Activated CD4-positive, alpha-beta T cell treated with anti-CD3 and anti-CD28 coated beads, Interleukin-2, amount 50 U/mL, for 1 hour (primary cell): Measurements from ENCODE around the gene APPL2.
"Not testable (repeated sequence)": the region's sequence is repeated elsewhere in the genome, so short reads cannot be mapped to it uniquely, and the experiment has no call there.

Experiments used
- DNase-seq: peaks from one replicate; pipeline ENCODE4 v3.0.0-alpha.2; 2020

APPL2 gene

GRCh38 chr12:105235732-105236476, at the start of gene APPL2:
Gene APPL2 (minus strand): TSS chr12:105236174. CDS start chr12:105236012, 162 bp downstream.
- DNase-seq: peak; percentile 75

GRCh38 chr12:105285378-105285777, 49.4 kb upstream of the APPL2 start:
- no peak for DNase-seq

- no peak for DNase-seq
These were observed 45.7 kb upstream of the APPL2 start for GRCh38 chr12:105281694-105282049.

GRCh38 chr12:105280966-105281693, 45.2 kb upstream of the APPL2 start:
- DNase-seq: no peak

GRCh38 chr12:105279460-105280056, 43.6 kb upstream of the APPL2 start:
- peak; percentile 9 for DNase-seq

- DNase-seq: no peak
These were observed 42.2 kb upstream of the APPL2 start for GRCh38 chr12:105278043-105278697.

- DNase-seq: no peak
These were observed 40.2 kb upstream of the APPL2 start for GRCh38 chr12:105275997-105276733.

- DNase-seq: no peak
These were observed 38.6 kb upstream of the APPL2 start for GRCh38 chr12:105274571-105274970.

GRCh38 chr12:105273601-105274000, 37.6 kb upstream of the APPL2 start:
- no peak for DNase-seq

GRCh38 chr12:105272814-105273416, 36.9 kb upstream of the APPL2 start:
- DNase-seq: no peak

- no peak for DNase-seq
These were observed 36.2 kb upstream of the APPL2 start for GRCh38 chr12:105272152-105272551.

- no peak for DNase-seq
These were observed 35.4 kb upstream of the APPL2 start for GRCh38 chr12:105271364-105271763.

GRCh38 chr12:105270671-105271255, 34.8 kb upstream of the APPL2 start:
- no peak for DNase-seq

- no peak for DNase-seq
These were observed 31.7 kb upstream of the APPL2 start for GRCh38 chr12:105267711-105268110.

- no peak for DNase-seq
These were observed 28.8 kb upstream of the APPL2 start for GRCh38 chr12:105264771-105265170.

GRCh38 chr12:105262461-105263184, 26.6 kb upstream of the APPL2 start:
- DNase-seq: no peak

GRCh38 chr12:105261010-105261409, 25.0 kb upstream of the APPL2 start:
- no peak for DNase-seq

GRCh38 chr12:105259226-105259625, 23.3 kb upstream of the APPL2 start:
- DNase-seq: no peak

GRCh38 chr12:105257321-105257728, 21.4 kb upstream of the APPL2 start:
- no peak for DNase-seq

GRCh38 chr12:105256921-105257320, 20.9 kb upstream of the APPL2 start:
- no peak for DNase-seq

- DNase-seq: not testable (repeated sequence)
These were observed 20.5 kb upstream of the APPL2 start for GRCh38 chr12:105256431-105256830.
